ENCODE measurements around the gene TGOLN2.

The TGOLN2 gene

GRCh38 chr2:85308896-85309555, 18.8 kb downstream of the TGOLN2 start:
- DNase-seq (ENCODE audit: low read depth) = no peak

- DNase-seq (ENCODE audit: low read depth) = no peak
These were observed 19.6 kb downstream of the TGOLN2 start for GRCh38 chr2:85308201-85308600.

GRCh38 chr2:85307527-85307897, 20.3 kb downstream of the TGOLN2 start:
- no peak for DNase-seq (ENCODE audit: low read depth)

- no peak for DNase-seq (ENCODE audit: low read depth)
These were observed 23.8 kb downstream of the TGOLN2 start for GRCh38 chr2:85303780-85304531.

- no peak for DNase-seq (ENCODE audit: low read depth)
These were observed 25.7 kb downstream of the TGOLN2 start for GRCh38 chr2:85302121-85302520.

GRCh38 chr2:85291425-85292023, 36.3 kb downstream of the TGOLN2 start:
- no peak for DNase-seq (ENCODE audit: low read depth)

- DNase-seq (ENCODE audit: low read depth) = no peak
These were observed 39.5 kb downstream of the TGOLN2 start for GRCh38 chr2:85288244-85288725.

GRCh38 chr2:85287721-85288120, 40.1 kb downstream of the TGOLN2 start:
- no peak for DNase-seq (ENCODE audit: low read depth)

GRCh38 chr2:85286918-85287317, 40.9 kb downstream of the TGOLN2 start:
- DNase-seq (ENCODE audit: low read depth) = no peak

GRCh38 chr2:85283641-85284040, 44.1 kb downstream of the TGOLN2 start:
- no peak for DNase-seq (ENCODE audit: low read depth)

GRCh38 chr2:85282914-85283313, 44.9 kb downstream of the TGOLN2 start:
- DNase-seq (ENCODE audit: low read depth) = no peak

- no peak for DNase-seq (ENCODE audit: low read depth)
These were observed 46.2 kb downstream of the TGOLN2 start for GRCh38 chr2:85281553-85281952.

- DNase-seq (ENCODE audit: low read depth) = no peak
These were observed 49.4 kb downstream of the TGOLN2 start for GRCh38 chr2:85278361-85278760.

- DNase-seq (ENCODE audit: low read depth) = no peak
These were observed 50.2 kb downstream of the TGOLN2 start for GRCh38 chr2:85277416-85278158.

GRCh38 chr2:85276571-85277118, 51.1 kb downstream of the TGOLN2 start:
- no peak for DNase-seq (ENCODE audit: low read depth)

GRCh38 chr2:85275984-85276540, 51.7 kb downstream of the TGOLN2 start:
- no peak for DNase-seq (ENCODE audit: low read depth)

GRCh38 chr2:85273738-85274731, 53.8 kb downstream of the TGOLN2 start:
- DNase-seq (ENCODE audit: low read depth) = no peak

GRCh38 chr2:85272357-85272756, 55.4 kb downstream of the TGOLN2 start:
- DNase-seq (ENCODE audit: low read depth) = no peak

- no peak for DNase-seq (ENCODE audit: low read depth)
These were observed 57.8 kb downstream of the TGOLN2 start for GRCh38 chr2:85269959-85270358.
